ENCODE results near the gene MTURN. TPM values are rescaled to one million over a fixed set of nuclear protein-coding genes. Genes with fewer than 3 reads are reported as not detected.

MTURN gene
- total RNA-seq = 1 to 10 TPM; 2.2 to 5.2 (median 2.9) TPM
- long read RNA-seq = 0 reads

- TF ChIP-seq POLR2A (IDR thresholded peaks at IDR 0.05) = peak; percentile 49
- TF ChIP-seq CTCF (IDR thresholded peaks at IDR 0.05) = peak in 1 of 4 donors; percentile 25
- Histone ChIP-seq H3K27ac (peak within 1 kb of the TSS; percentile 47 to 84 (median 75)), H3K27me3 (no peaks in the 10 kb centered on the region), H3K9me3 (no peaks in the 10 kb centered on the region), H3K4me3 (peak within 1 kb of the TSS; percentile 66 to 89 (median 85)), H3K4me1 (peaks cover 0 to 6% (median 0%) of the 10 kb centered on the region in 4 donors), H3K36me3 (no peaks in the 10 kb centered on the region)
- intact Hi-C loops (cut with DNase I) = no loop called here
- WGBS (ENCODE audit: insufficient coverage, low coverage, low lambda C conversion rate, missing lambda C conversion rate) = 0% methylated on average over 20 of the region's 99 CpGs
- DNase-seq (peak; percentile 89 to 94 (median 90)), ATAC-seq (peak; percentile 82 to 91 (median 88))
These were observed at the start of gene MTURN for GRCh38 chr7:30134611-30135300. Gene MTURN (plus strand): TSS chr7:30134986. CDS start chr7:30135137, 151 bp downstream.

DNA sequence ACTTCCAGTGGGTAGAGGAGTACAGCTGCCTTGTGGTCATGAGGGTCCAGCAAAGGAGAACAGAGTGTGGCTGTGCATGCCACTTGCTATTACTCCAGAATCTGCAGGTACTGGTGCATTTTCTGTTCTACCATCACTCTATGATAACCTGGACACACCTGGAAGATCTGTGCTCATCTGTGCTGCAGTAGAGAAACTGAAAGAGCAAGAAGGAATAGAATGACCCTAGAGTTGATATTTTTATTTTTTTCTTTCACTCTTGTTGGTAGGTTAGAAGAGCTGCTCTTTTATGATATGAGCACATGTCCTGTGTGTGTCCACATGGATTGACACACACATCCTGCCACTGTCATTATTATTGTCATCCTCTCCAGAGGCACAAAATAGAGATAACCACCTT is 48.3 kb upstream of the MTURN start:
- intact Hi-C loops (cut with DNase I) = no loop called here
- ATAC-seq (no peak), DNase-seq (no peak)
- Histone ChIP-seq H3K4me1 (no peaks in the 10 kb centered on the region), H3K9me3 (no peaks in the 10 kb centered on the region), H3K27me3 (no peaks in the 10 kb centered on the region), H3K4me3 (no peak overlapping the region), H3K27ac (no peak overlapping the region), H3K36me3 (no peaks in the 10 kb centered on the region)
- no peak for TF ChIP-seq POLR2A (IDR thresholded peaks at IDR 0.05)
- no peak for TF ChIP-seq CTCF (IDR thresholded peaks at IDR 0.05)

- no peak for ATAC-seq
- H3K27me3 ChIP-seq = no peaks in the 10 kb centered on the region
- no peak overlapping the region for H3K4me3 ChIP-seq
- intact Hi-C loops (cut with DNase I) = no loop called here
- TF ChIP-seq POLR2A (IDR thresholded peaks at IDR 0.05) (no peak), CTCF (IDR thresholded peaks at IDR 0.05) (no peak)
- H3K4me1 ChIP-seq = no peaks in the 10 kb centered on the region
- H3K9me3 ChIP-seq = no peaks in the 10 kb centered on the region
- no peak overlapping the region for H3K27ac ChIP-seq
- DNase-seq = no peak
- no peaks in the 10 kb centered on the region for H3K36me3 ChIP-seq
These were observed 47.4 kb upstream of the MTURN start for GRCh38 chr7:30087371-30087770.

DNA sequence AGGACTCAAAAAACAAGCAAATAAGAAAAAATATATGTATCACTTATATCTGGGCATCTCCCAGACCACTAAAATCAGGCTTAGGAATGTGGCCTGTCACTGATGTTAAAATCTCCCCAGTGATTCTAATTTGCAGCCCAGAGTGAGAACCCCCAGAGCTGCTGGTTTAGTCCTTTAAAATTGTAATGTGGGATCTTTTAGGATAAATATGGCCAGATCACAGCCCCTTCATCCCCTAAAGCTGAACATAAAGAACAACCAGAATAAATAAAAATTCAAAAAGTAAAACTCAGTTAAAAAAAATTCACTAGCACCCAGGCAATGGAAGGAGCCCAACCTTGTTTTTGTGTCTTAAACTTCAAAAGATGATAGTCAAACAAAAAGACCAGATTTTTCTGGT is 46.4 kb upstream of the MTURN start:
- DNase-seq (no peak), ATAC-seq (no peak)
- no peaks in the 10 kb centered on the region for H3K4me1 ChIP-seq
- intact Hi-C loops (cut with DNase I) = no loop called here
- no peaks in the 10 kb centered on the region for H3K9me3 ChIP-seq
- H3K27me3 ChIP-seq = no peaks in the 10 kb centered on the region
- H3K4me3 ChIP-seq = no peak overlapping the region
- no peaks in the 10 kb centered on the region for H3K36me3 ChIP-seq
- TF ChIP-seq CTCF (IDR thresholded peaks at IDR 0.05) (no peak), POLR2A (IDR thresholded peaks at IDR 0.05) (no peak)
- H3K27ac ChIP-seq = no peak overlapping the region

DNA sequence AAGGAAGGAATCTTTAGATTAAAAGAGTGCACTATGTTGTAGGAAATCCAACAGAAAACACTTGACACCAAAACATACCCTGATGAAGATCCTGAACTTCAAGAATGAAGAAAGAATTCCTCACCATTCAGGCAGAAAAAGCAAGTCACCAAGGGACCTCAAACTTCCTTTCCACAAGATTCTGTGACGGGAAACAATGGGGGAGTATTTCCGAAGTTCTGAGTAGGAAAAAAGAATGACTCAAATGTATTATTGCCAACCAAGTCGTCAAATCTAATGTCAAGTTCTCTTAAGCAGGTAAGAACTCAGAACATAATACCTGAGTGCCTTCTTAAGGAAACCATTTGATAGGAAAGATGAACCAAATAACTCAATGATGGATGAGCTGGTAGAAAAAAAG is 44.7 kb upstream of the MTURN start:
- H3K9me3 ChIP-seq = no peaks in the 10 kb centered on the region
- TF ChIP-seq CTCF (IDR thresholded peaks at IDR 0.05) = no peak
- TF ChIP-seq POLR2A (IDR thresholded peaks at IDR 0.05) = no peak
- 63% methylated on average over 3 of the region's 3 CpGs for WGBS (ENCODE audit: insufficient coverage, low coverage, low lambda C conversion rate, missing lambda C conversion rate)
- H3K27me3 ChIP-seq = no peaks in the 10 kb centered on the region
- no peaks in the 10 kb centered on the region for H3K36me3 ChIP-seq
- intact Hi-C loops (cut with DNase I) = no loop called here
- no peak overlapping the region for H3K4me3 ChIP-seq
- DNase-seq (no peak), ATAC-seq (no peak)
- no peaks in the 10 kb centered on the region for H3K4me1 ChIP-seq
- H3K27ac ChIP-seq = no peak overlapping the region

All from right lobe of liver (tissue), 6 donors.